LNCAP (cell line): ENCODE measurements around the gene SFSWAP.

Experiments used
- CTCF ChIP-seq: fragments of 450-650 bp; IDR thresholded peaks from 2 replicates; pipeline ENCODE4 v1.5.1; 2017; ENCODE audit warnings: mild to moderate bottlenecking

Gene SFSWAP

GRCh38 chr12:131734336-131735152, 23.7 kb downstream of the SFSWAP start:
- TF ChIP-seq CTCF, result no peak

GRCh38 chr12:131735153-131735456, 24.2 kb downstream of the SFSWAP start:
- TF ChIP-seq CTCF, result no peak

- no peak for TF ChIP-seq CTCF
These were observed 24.9 kb downstream of the SFSWAP start for GRCh38 chr12:131735476-131736445.

- TF ChIP-seq CTCF, result no peak
These were observed 25.7 kb downstream of the SFSWAP start for GRCh38 chr12:131736446-131737149.

GRCh38 chr12:131737150-131737827, 26.4 kb downstream of the SFSWAP start:
- no peak for TF ChIP-seq CTCF

- TF ChIP-seq CTCF, result no peak
These were observed 27.3 kb downstream of the SFSWAP start for GRCh38 chr12:131738196-131738595.

GRCh38 chr12:131740626-131741025, 29.7 kb downstream of the SFSWAP start:
- TF ChIP-seq CTCF, result no peak
